ENCODE measurements around the gene APOBR. TPM values are rescaled to one million over a fixed set of nuclear protein-coding genes. Genes with fewer than 3 reads are reported as not detected.

APOBR gene
- total RNA-seq, 1 donor from 2014 or later, result 6.8 TPM

- no peak overlapping the region for H3K27ac Mint-ChIP-seq (ENCODE audit: unreplicated experiment)
- DNase-seq (ENCODE audit: low spot score), result no peak
- no peaks in the 10 kb centered on the region for H3K27me3 Mint-ChIP-seq (ENCODE audit: unreplicated experiment)
- H3K36me3 Mint-ChIP-seq (ENCODE audit: low read depth, unreplicated experiment), result no peaks in the 10 kb centered on the region
- H3K4me1 Mint-ChIP-seq (ENCODE audit: unreplicated experiment), result no peaks in the 10 kb centered on the region
- no peak for TF ChIP-seq CTCF (IDR thresholded peaks at IDR 0.05; ENCODE audit: unreplicated experiment)
- H3K9me3 Mint-ChIP-seq (ENCODE audit: unreplicated experiment), result no peaks in the 10 kb centered on the region
- no peak overlapping the region for H3K4me3 Mint-ChIP-seq (ENCODE audit: unreplicated experiment)
These were observed 52.2 kb downstream of the APOBR start for GRCh38 chr16:28546626-28547025.

GRCh38 chr16:28548306-28548802, 53.9 kb downstream of the APOBR start:
- no peaks in the 10 kb centered on the region for H3K27me3 Mint-ChIP-seq (ENCODE audit: unreplicated experiment)

More at GRCh38 chr16:28548306-28548802, 53.9 kb downstream of the APOBR start:
- Mint-ChIP-seq H3K4me3 (ENCODE audit: unreplicated experiment) (no peak overlapping the region), H3K4me1 (ENCODE audit: unreplicated experiment) (no peaks in the 10 kb centered on the region), H3K27ac (ENCODE audit: unreplicated experiment) (no peak overlapping the region), H3K9me3 (ENCODE audit: unreplicated experiment) (no peaks in the 10 kb centered on the region), H3K36me3 (ENCODE audit: low read depth, unreplicated experiment) (no peaks in the 10 kb centered on the region)
- no peak for DNase-seq (ENCODE audit: low spot score)
- TF ChIP-seq CTCF (IDR thresholded peaks at IDR 0.05; ENCODE audit: unreplicated experiment), result no peak

Other genes starting within 250 kb of the APOBR start
- 22.9 TPM for gene SBK1, start 202.1 kb upstream of the APOBR start, total RNA-seq (ENCODE audit: unreplicated experiment)
- 1.5 TPM for gene NPIPB6, start 131.1 kb upstream of the APOBR start, total RNA-seq (ENCODE audit: unreplicated experiment)
- gene EIF3CL, start 90.8 kb upstream of the APOBR start, total RNA-seq (ENCODE audit: unreplicated experiment), result 35.6 TPM
- gene NPIPB7, start 22.3 kb upstream of the APOBR start, total RNA-seq (ENCODE audit: unreplicated experiment), result not detected
- gene CLN3, start 2.6 kb upstream of the APOBR start, total RNA-seq (ENCODE audit: unreplicated experiment), result 33.6 TPM
- gene IL27, start 12.2 kb downstream of the APOBR start, total RNA-seq (ENCODE audit: unreplicated experiment), result not detected
- not detected for gene NUPR1, start 44.3 kb downstream of the APOBR start, total RNA-seq (ENCODE audit: unreplicated experiment)
- gene SGF29, start 59.3 kb downstream of the APOBR start, total RNA-seq (ENCODE audit: unreplicated experiment), result 18.6 TPM
- gene SULT1A2, start 102.4 kb downstream of the APOBR start, total RNA-seq (ENCODE audit: unreplicated experiment), result 2.8 TPM
- 5.3 TPM for gene SULT1A1, start 115.4 kb downstream of the APOBR start, total RNA-seq (ENCODE audit: unreplicated experiment)
- gene NPIPB8, start 143.4 kb downstream of the APOBR start, total RNA-seq (ENCODE audit: unreplicated experiment), result 0.13 TPM
- gene EIF3C, start 216.8 kb downstream of the APOBR start, total RNA-seq (ENCODE audit: unreplicated experiment), result 968 TPM